B cell (primary cell): ENCODE results near the gene TYW1B. TPM values are rescaled to one million over a fixed set of nuclear protein-coding genes. Genes with fewer than 3 reads are reported as not detected.
"Not testable (repeated sequence)": the region's sequence is repeated elsewhere in the genome, so short reads cannot be mapped to it uniquely, and the experiment has no call there.

Experiments
- ATAC-seq: fragments of 200-7000 bp; cut with Tn5 transposase; one replicate; pipeline ENCODE4 v1.10.0; 2021; ENCODE audit warnings: low read depth, mild to moderate bottlenecking, moderate number of reproducible peaks, moderate library complexity
- CTCF ChIA-PET: fragments of 350-600 bp; sonication (Branson Sonifier 250); formaldehyde crosslinking; loops from one replicate; lab custom pipeline; 2021; ENCODE audit warnings: antibody characterized with exemption, inconsistent platforms; lab: Charles Lee
- POLR2A ChIA-PET: fragments of 350-600 bp; sonication (Branson Sonifier 250); formaldehyde crosslinking; loops from one replicate; lab custom pipeline; 2021; ENCODE audit warnings: antibody characterized with exemption; lab: Charles Lee
- DNase-seq: peaks from one replicate; pipeline ENCODE4 v3.0.0; 2013
- H2AFZ ChIP-seq: 2 replicates; pipeline ENCODE4 v1.6.1; 2012; ENCODE audit warnings: mild to moderate bottlenecking, low read depth, low read length; ENCODE audit not compliant: insufficient read depth, poor library complexity, severe bottlenecking
- H3K27ac ChIP-seq, 2 donors: 1 replicate in 1 of 2; 2 replicates in 1 of 2; pipeline ENCODE4 v1.5.1; 2012 to 2013; ENCODE audit warnings: low read length in 2 of 2, mild to moderate bottlenecking in 2 of 2, moderate library complexity in 1 of 2
- H3K27me3 ChIP-seq, 4 experiments: fragments of 200-600 bp in 1 of 4; sonication (generic) in 1 of 4; replicated peaks in 1 of 4; 1 replicate in 2 of 4; 2 replicates in 2 of 4; pipeline versions ENCODE4 v1.6.1 to v1.7.0; 2013 to 2016; ENCODE audit warnings: low read length in 3 of 4, mild to moderate bottlenecking in 2 of 4, mixed read lengths in 1 of 4, moderate library complexity in 1 of 4; ENCODE audit not compliant: insufficient read depth in 4 of 4, control insufficient read depth in 3 of 4; ENCODE audit errors: control extremely low read depth in 1 of 4
- H3K36me3 ChIP-seq, 2 experiments: replicated peaks in 1 of 2; 1 replicate in 1 of 2; 2 replicates in 1 of 2; pipeline versions ENCODE4 v1.6.1 to v1.7.1; 2013; ENCODE audit warnings: low read length in 1 of 2; ENCODE audit not compliant: insufficient read depth in 2 of 2, control insufficient read depth in 1 of 2; ENCODE audit errors: control extremely low read depth in 1 of 2, extremely low read depth in 1 of 2
- H3K4me1 ChIP-seq, 2 donors: fragments of 200-600 bp in 1 of 2; sonication (generic) in 1 of 2; 1 replicate in 1 of 2; 2 replicates in 1 of 2; pipeline versions ENCODE4 v1.5.1 to v1.6.1; 2013 to 2017; ENCODE audit warnings: low read length in 2 of 2; ENCODE audit not compliant: control insufficient read depth in 2 of 2, insufficient read depth in 2 of 2
- H3K4me2 ChIP-seq: replicated peaks from 2 replicates; pipeline ENCODE3; 2012; ENCODE audit warnings: mild to moderate bottlenecking, low read depth, low read length; ENCODE audit not compliant: poor library complexity, severe bottlenecking
- H3K4me3 ChIP-seq, 5 experiments: fragments of 200-600 bp in 1 of 5; sonication (generic) in 1 of 5; 1 replicate in 3 of 5; 2 replicates in 2 of 5; pipeline versions ENCODE4 v1.5.1 to v1.7.0; 2011 to 2016; ENCODE audit warnings: low read length in 4 of 5, mild to moderate bottlenecking in 4 of 5, low read depth in 2 of 5, control low read depth in 1 of 5, moderate library complexity in 1 of 5; ENCODE audit not compliant: insufficient read depth in 1 of 5; ENCODE audit errors: control extremely low read depth in 1 of 5, extremely low read depth in 1 of 5
- H3K79me2 ChIP-seq: fragments of 200-600 bp; sonication (generic); one replicate; pipeline ENCODE4 v1.6.0; 2016; ENCODE audit warnings: low read length; ENCODE audit not compliant: control insufficient read depth, insufficient read depth
- H3K9ac ChIP-seq: fragments of 200-600 bp; sonication (generic); 2 replicates; pipeline ENCODE4 v1.6.1; 2017; ENCODE audit warnings: mild to moderate bottlenecking, low read length, moderate library complexity
- H3K9me3 ChIP-seq, 3 donors: one replicate each; pipeline versions ENCODE4 v1.6.1 to v1.7.1; 2013; ENCODE audit warnings: low read length in 2 of 3; ENCODE audit not compliant: control insufficient read depth in 2 of 3, insufficient read depth in 1 of 3; ENCODE audit errors: control extremely low read depth in 1 of 3
- H4K20me1 ChIP-seq: 2 replicates; pipeline ENCODE4 v1.6.0; 2012; ENCODE audit warnings: mild to moderate bottlenecking, low read length; ENCODE audit not compliant: insufficient read depth, control insufficient read depth, poor library complexity, severe bottlenecking
- H3K27ac Mint-ChIP-seq: one replicate; pipeline ENCODE4 v1.8.0; 2021; ENCODE audit warnings: mixed read lengths
- H3K27me3 Mint-ChIP-seq: one replicate; pipeline ENCODE4 v1.8.0; 2021; ENCODE audit warnings: mixed read lengths
- H3K4me1 Mint-ChIP-seq: one replicate; pipeline ENCODE4 v1.8.0; 2021; ENCODE audit warnings: mixed read lengths
- H3K4me3 Mint-ChIP-seq: one replicate; pipeline ENCODE4 v1.8.0; 2021; ENCODE audit warnings: mixed read lengths
- H3K9me3 Mint-ChIP-seq: one replicate; pipeline ENCODE4 v1.8.0; 2022; ENCODE audit warnings: mixed read lengths; ENCODE audit not compliant: insufficient read depth
- WGBS: methylation state at CpG from one replicate; pipeline ENCODE4 v1.1.5; 2013; ENCODE audit warnings: missing lambda C conversion rate; ENCODE audit not compliant: insufficient coverage; 5-methylcytosine and 5-hydroxymethylcytosine counted together
- intact Hi-C: fragments of 100-400 bp; cut with micrococcal nuclease; formaldehyde crosslinking; loops from one replicate; pipeline ENCODE4 v1.10.0; 2022
- polyA plus RNA-seq: library from polyadenylated mRNA; depleted of rRNA; stranded (reverse); fragments of >200 nt; gene quantifications from 2 replicates; pipeline ENCODE4 v1.2.3, GENCODE V29; 2012
- total RNA-seq, 2 donors: library from RNA; stranded (reverse); fragments of 120-200 nt in 1 of 2; gene quantifications; 1 replicate in 1 of 2; 2 replicates in 1 of 2; pipeline versions ENCODE4 v1.2.3 to v1.2.4, GENCODE V29; 2013 to 2022

The TYW1B gene
- total and polyA plus RNA-seq, 2 donors (not counting 1 experiment from before 2014, with no cell fraction given) = 4.4 to 9.4 TPM

DNA sequence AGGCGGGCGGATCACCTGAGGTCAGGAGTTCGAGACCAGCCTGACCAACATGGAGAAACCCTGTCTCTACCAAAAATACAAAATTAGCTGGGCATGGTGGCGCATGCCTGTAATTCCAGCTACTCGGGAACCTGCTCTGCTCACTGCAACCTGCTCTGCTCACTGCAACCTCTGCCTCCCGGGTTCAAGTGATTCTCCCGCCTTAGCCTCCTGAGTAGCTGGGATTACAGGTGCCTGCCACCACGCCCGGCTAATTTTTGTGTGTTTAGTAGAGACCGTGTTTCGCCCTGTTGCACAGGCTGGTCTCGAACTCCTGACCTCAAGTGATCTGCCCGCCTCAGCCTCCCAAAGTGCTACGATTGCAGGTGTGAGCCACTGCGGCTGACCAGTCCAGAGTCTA lies 16.1 kb upstream of the TYW1B start:
- ATAC-seq, H3K27ac Mint-ChIP-seq, H3K9ac ChIP-seq, H3K27ac ChIP-seq, H3K27me3 Mint-ChIP-seq, H3K4me3 ChIP-seq, DNase-seq, H3K27me3 ChIP-seq, H3K9me3 Mint-ChIP-seq, H3K4me2 ChIP-seq, H3K79me2 ChIP-seq, H2AFZ ChIP-seq, H3K36me3 ChIP-seq, POLR2A ChIA-PET, H3K4me3 Mint-ChIP-seq, CTCF ChIA-PET, intact Hi-C loops, H4K20me1 ChIP-seq, H3K4me1 ChIP-seq, H3K4me1 Mint-ChIP-seq: not testable (repeated sequence)
- WGBS = 97% methylated on average over 13 of the region's 15 CpGs
- peaks cover 0 to 35% (median 18%) of the 10 kb centered on the region in 3 donors for H3K9me3 ChIP-seq

DNA sequence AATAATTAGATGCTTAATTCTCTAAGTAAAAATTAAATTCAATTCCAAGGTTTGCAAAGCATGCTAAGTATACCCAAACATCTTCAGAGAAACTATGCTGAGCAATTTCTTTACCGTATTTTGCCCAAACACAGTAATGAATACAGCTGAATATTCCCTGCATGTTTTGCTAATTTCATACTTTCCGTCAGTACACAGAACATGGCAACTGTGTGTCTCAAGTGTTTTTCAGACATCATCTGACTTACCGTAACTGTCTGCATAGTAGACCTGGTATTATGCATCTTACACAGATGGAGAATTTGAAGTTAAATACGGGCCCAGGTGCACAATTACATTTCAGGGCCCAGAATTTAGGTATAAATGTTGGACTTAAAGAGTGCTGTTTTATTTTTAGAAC lies 15.2 kb upstream of the TYW1B start:
- H3K27ac Mint-ChIP-seq, H3K9me3 Mint-ChIP-seq, H3K4me1 Mint-ChIP-seq, H3K27ac ChIP-seq, H3K27me3 Mint-ChIP-seq, ATAC-seq, intact Hi-C loops, H3K36me3 ChIP-seq, H3K4me3 Mint-ChIP-seq, H3K79me2 ChIP-seq, DNase-seq, H3K4me3 ChIP-seq, CTCF ChIA-PET, H3K9ac ChIP-seq, H4K20me1 ChIP-seq, H3K4me1 ChIP-seq, H2AFZ ChIP-seq, POLR2A ChIA-PET, H3K4me2 ChIP-seq, H3K27me3 ChIP-seq: not testable (repeated sequence)
- H3K9me3 ChIP-seq = peaks cover 0 to 37% (median 18%) of the 10 kb centered on the region in 3 donors
- no CpG with 5 or more reads among the region's 4 CpGs for WGBS

DNA sequence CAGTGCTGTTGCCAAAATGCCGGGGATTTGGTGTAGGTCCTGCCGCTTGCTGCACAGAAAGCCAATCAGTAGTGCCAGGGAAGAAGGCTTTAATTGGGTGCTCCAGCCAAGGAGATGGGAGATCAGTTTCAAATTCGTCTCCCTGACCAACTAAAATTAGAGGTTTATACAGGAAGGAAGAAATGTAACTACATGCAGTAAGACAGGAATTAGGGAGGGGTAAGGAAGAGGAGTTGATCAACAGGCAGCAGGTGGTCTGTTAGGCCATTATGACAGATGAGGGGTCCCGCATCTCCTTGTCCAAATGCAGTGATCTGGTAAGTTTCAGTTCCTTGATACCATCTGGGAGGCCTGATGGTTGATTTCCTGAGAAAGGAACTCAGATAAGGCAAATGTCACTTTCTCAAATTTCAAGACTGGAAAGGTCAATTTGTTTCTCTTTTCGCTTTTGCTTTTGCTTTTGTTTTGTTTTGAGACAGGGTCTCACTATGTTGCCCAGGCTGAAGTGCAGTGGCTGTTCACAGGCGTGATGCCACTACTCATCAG lies 13.0 kb upstream of the TYW1B start:
- H3K4me3 Mint-ChIP-seq, H3K27ac ChIP-seq, DNase-seq, intact Hi-C loops, H3K79me2 ChIP-seq, H3K4me3 ChIP-seq, H3K9ac ChIP-seq, ATAC-seq, H4K20me1 ChIP-seq, H3K27ac Mint-ChIP-seq, POLR2A ChIA-PET, CTCF ChIA-PET, H3K9me3 Mint-ChIP-seq, H3K4me2 ChIP-seq, H3K4me1 ChIP-seq, H3K27me3 Mint-ChIP-seq, H2AFZ ChIP-seq, H3K4me1 Mint-ChIP-seq, H3K27me3 ChIP-seq: not testable (repeated sequence)
- peaks cover 0 to 38% (median 18%) of the 10 kb centered on the region in 3 donors for H3K9me3 ChIP-seq
- H3K36me3 ChIP-seq = peaks cover 0 to 14% of the 10 kb centered on the region in 2 experiments
- 53% methylated on average over 2 of the region's 6 CpGs for WGBS

DNA sequence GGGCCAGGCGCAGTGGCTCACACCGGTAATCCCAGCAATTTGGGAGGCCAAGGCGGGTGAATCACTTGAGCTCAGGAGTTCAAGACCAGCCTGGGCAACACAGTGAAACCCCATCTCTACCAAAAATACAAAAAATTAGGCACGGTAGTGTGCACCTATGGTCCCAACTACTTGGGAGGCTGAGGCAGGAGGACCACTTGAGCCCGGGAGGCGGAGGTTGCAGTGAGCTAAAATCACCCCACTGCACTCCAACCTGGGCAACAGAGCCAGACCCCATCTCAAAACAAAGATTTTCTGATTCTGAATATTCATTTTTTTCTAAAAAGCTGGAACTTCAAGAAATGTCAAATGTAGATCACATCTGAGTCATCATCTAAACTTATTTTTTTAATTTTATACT lies 10.3 kb upstream of the TYW1B start:
- CTCF ChIA-PET, H3K27me3 ChIP-seq, H2AFZ ChIP-seq, H3K4me3 ChIP-seq, H3K4me2 ChIP-seq, DNase-seq, ATAC-seq, H3K9me3 Mint-ChIP-seq, H3K27ac Mint-ChIP-seq, intact Hi-C loops, H3K79me2 ChIP-seq, H3K9ac ChIP-seq, H3K4me1 Mint-ChIP-seq, H3K27ac ChIP-seq, H4K20me1 ChIP-seq, H3K4me1 ChIP-seq, H3K27me3 Mint-ChIP-seq, POLR2A ChIA-PET, H3K4me3 Mint-ChIP-seq: not testable (repeated sequence)
- Histone ChIP-seq H3K9me3 (peaks cover 0 to 38% (median 18%) of the 10 kb centered on the region in 3 donors), H3K36me3 (peaks cover 3 to 26% of the 10 kb centered on the region in 2 experiments)
- WGBS = 100% methylated on average over 4 of the region's 6 CpGs
